Measurements from ENCODE around the gene SLC6A13.

The SLC6A13 gene

GRCh38 chr12:262113-262512 lies 523 bp downstream of the SLC6A13 start:
- no peaks in the 10 kb centered on the region for H3K79me2 ChIP-seq (ENCODE audit: insufficient read depth, low read depth)
- no peak overlapping the region for H3K4me3 ChIP-seq (IDR thresholded peaks at IDR 0.05; ENCODE audit: insufficient read depth, low read depth, low read length)
- TF ChIP-seq, protein P1, sequence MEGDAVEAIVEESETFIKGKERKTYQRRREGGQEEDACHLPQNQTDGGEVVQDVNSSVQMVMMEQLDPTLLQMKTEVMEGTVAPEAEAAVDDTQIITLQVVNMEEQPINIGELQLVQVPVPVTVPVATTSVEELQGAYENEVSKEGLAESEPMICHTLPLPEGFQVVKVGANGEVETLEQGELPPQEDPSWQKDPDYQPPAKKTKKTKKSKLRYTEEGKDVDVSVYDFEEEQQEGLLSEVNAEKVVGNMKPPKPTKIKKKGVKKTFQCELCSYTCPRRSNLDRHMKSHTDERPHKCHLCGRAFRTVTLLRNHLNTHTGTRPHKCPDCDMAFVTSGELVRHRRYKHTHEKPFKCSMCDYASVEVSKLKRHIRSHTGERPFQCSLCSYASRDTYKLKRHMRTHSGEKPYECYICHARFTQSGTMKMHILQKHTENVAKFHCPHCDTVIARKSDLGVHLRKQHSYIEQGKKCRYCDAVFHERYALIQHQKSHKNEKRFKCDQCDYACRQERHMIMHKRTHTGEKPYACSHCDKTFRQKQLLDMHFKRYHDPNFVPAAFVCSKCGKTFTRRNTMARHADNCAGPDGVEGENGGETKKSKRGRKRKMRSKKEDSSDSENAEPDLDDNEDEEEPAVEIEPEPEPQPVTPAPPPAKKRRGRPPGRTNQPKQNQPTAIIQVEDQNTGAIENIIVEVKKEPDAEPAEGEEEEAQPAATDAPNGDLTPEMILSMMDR (conservative IDR thresholded peaks at IDR 0.05; ENCODE audit: low read depth, low read length) = no peak
- H2AFZ ChIP-seq (ENCODE audit: low read depth) = no peak overlapping the region
- H3K4me1 ChIP-seq (ENCODE audit: low read depth, poor library complexity, severe bottlenecking) = no peaks in the 10 kb centered on the region
- H3K27ac ChIP-seq = no peak overlapping the region
- H3K27me3 ChIP-seq (ENCODE audit: insufficient read depth, low read depth) = no peaks in the 10 kb centered on the region; the same call in 1 of the 2 replicates
- no peaks in the 10 kb centered on the region for H4K20me1 ChIP-seq (ENCODE audit: insufficient read depth)
- no peak overlapping the region for H3K4me2 ChIP-seq
- H3K36me3 ChIP-seq (ENCODE audit: insufficient read depth) = no peaks in the 10 kb centered on the region
- no peak overlapping the region for H3K9ac ChIP-seq

DNA sequence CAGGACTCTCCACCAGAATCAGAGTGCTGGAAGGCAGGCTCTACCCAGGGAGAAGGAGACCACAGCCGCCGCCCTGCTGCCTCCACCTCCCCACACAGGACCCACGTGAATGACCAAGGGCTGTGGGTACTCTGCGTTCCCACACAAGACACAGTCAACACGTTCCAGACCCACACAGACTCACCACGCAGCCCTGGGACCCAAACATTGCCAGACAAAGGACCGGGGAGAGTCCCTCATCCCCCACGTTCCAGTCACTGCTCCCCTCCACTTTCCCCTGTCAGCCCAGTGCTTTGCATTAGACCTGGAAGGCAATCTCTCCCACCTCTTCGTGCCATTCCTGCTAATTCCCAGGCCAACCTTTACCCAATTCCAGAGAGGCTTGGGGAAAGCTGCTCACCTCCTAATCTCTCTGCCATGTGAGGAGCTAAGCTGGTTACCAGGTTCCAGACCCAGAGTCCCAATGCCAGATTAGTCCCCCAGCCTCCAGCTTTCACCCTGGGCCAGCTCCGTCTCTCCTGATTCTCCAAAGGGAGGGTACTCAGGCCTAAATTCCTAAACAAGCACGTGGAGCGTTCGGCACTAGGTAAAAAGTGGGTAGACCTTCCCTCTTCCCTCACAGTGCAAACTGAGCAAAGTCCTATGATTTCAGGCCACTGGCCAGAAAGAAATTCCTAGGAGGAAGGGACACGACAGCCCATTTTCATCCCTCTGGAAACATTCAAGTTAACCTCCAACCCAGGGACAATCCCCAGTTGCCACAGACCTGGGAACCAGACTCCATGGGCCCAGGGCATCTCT lies 4.9 kb downstream of the SLC6A13 start:
- H3K27ac ChIP-seq = no peak overlapping the region
- H4K20me1 ChIP-seq (ENCODE audit: insufficient read depth) = no peaks in the 10 kb centered on the region
- no peak overlapping the region for H3K4me2 ChIP-seq
- TF ChIP-seq, protein P1 (conservative IDR thresholded peaks at IDR 0.05; ENCODE audit: low read depth, low read length) = no peak
- H3K79me2 ChIP-seq (ENCODE audit: insufficient read depth, low read depth) = no peaks in the 10 kb centered on the region
- no peak overlapping the region for H3K4me3 ChIP-seq (IDR thresholded peaks at IDR 0.05; ENCODE audit: insufficient read depth, low read depth, low read length)
- H3K36me3 ChIP-seq (ENCODE audit: insufficient read depth) = no peaks in the 10 kb centered on the region
- H3K27me3 ChIP-seq (ENCODE audit: insufficient read depth, low read depth) = no peaks in the 10 kb centered on the region; the same call in 1 of the 2 replicates
- H2AFZ ChIP-seq (ENCODE audit: low read depth) = no peak overlapping the region
- H3K4me1 ChIP-seq (ENCODE audit: low read depth, poor library complexity, severe bottlenecking) = no peaks in the 10 kb centered on the region
- H3K9ac ChIP-seq = no peak overlapping the region

GRCh38 chr12:256958-257357 lies 5.7 kb downstream of the SLC6A13 start:
- H4K20me1 ChIP-seq (ENCODE audit: insufficient read depth) = no peaks in the 10 kb centered on the region
- no peak overlapping the region for H3K4me3 ChIP-seq (IDR thresholded peaks at IDR 0.05; ENCODE audit: insufficient read depth, low read depth, low read length)
- no peak overlapping the region for H3K4me2 ChIP-seq
- H3K4me1 ChIP-seq (ENCODE audit: low read depth, poor library complexity, severe bottlenecking) = no peaks in the 10 kb centered on the region
- no peak overlapping the region for H3K9ac ChIP-seq
- H2AFZ ChIP-seq (ENCODE audit: low read depth) = no peak overlapping the region
- no peaks in the 10 kb centered on the region; the same call in 1 of the 2 replicates for H3K27me3 ChIP-seq (ENCODE audit: insufficient read depth, low read depth)
- H3K79me2 ChIP-seq (ENCODE audit: insufficient read depth, low read depth) = no peaks in the 10 kb centered on the region
- TF ChIP-seq, protein P1 (conservative IDR thresholded peaks at IDR 0.05; ENCODE audit: low read depth, low read length) = no peak
- H3K36me3 ChIP-seq (ENCODE audit: insufficient read depth) = no peaks in the 10 kb centered on the region
- H3K27ac ChIP-seq = no peak overlapping the region

DNA sequence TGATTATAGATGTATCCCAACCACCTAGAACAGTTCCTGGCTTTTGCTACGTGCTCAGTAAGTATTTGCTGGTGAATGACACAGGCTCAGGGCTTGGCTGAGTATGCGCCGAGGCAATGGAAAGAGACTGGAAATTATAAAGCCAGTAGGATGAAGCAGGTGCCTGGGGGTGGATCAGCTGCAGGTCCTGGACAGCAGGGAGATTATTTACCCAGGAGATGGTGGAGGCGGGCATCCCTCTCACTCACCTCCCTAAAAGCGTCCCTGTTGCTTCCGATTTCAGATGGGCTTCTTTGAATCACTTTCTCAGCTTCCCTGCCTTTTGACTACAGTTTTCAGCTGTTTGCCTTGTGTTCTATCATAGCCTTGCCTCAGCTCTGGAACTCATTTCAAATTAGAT lies 6.4 kb downstream of the SLC6A13 start:
- no peak overlapping the region for H3K4me3 ChIP-seq (IDR thresholded peaks at IDR 0.05; ENCODE audit: insufficient read depth, low read depth, low read length)
- no peak overlapping the region for H3K27ac ChIP-seq
- H3K36me3 ChIP-seq (ENCODE audit: insufficient read depth) = no peaks in the 10 kb centered on the region
- TF ChIP-seq, protein P1 (conservative IDR thresholded peaks at IDR 0.05; ENCODE audit: low read depth, low read length) = no peak
- H3K79me2 ChIP-seq (ENCODE audit: insufficient read depth, low read depth) = no peaks in the 10 kb centered on the region
- H2AFZ ChIP-seq (ENCODE audit: low read depth) = no peak overlapping the region
- no peaks in the 10 kb centered on the region; the same call in 1 of the 2 replicates for H3K27me3 ChIP-seq (ENCODE audit: insufficient read depth, low read depth)
- H3K4me1 ChIP-seq (ENCODE audit: low read depth, poor library complexity, severe bottlenecking) = no peaks in the 10 kb centered on the region
- H3K9ac ChIP-seq = no peak overlapping the region
- H4K20me1 ChIP-seq (ENCODE audit: insufficient read depth) = no peaks in the 10 kb centered on the region
- no peak overlapping the region for H3K4me2 ChIP-seq
